ENCODE results near the gene ZBP1.

ZBP1 gene

DNA sequence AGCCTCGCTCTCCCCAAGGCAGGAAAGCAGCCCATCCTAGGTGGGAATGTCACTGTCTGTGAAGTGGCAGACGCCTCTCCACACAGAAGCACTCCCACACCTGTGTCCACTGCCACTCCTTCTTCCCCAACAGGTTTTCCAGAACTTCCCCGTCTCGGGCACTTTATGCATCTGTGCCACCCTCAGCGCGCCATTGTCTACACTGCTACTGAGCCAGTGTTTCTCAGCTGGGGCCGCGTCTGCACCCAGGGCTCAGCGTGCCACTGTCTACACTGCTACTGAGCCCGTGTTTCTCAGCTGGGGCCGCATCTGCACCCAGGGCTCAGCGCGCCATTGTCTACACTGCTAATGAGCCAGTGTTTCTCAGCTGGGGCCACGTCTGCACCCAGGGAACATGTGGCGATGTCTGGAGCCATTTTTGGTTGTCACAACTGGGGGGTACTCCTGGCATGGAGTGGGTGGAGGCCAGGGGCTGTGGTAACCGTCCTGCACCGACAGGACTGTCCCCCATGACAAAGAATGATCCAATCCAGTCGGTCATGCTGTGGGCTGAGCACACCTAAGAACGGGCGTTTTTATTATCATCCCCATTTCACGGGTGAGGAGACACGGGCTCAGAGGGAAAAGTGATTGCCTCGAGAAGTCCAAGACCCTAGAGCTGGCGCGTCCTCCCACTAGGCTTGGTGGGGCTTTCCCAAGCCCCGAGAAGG lies 41.7 kb upstream of the ZBP1 start:
- DNase-seq (ENCODE audit: insufficient read length, low spot score), result no peak
- no peak for FAIRE-seq
- TF ChIP-seq CTCF (IDR thresholded peaks at IDR 0.05; ENCODE audit: insufficient read depth, missing control alignments), result no peak

- FAIRE-seq, result no peak
- TF ChIP-seq CTCF (IDR thresholded peaks at IDR 0.05; ENCODE audit: insufficient read depth, missing control alignments), result no peak
Measured at GRCh38 chr20:57660922-57661745, 40.9 kb upstream of the ZBP1 start.

GRCh38 chr20:57660181-57660921 lies 40.1 kb upstream of the ZBP1 start:
- TF ChIP-seq CTCF (IDR thresholded peaks at IDR 0.05; ENCODE audit: insufficient read depth, missing control alignments), result no peak
- FAIRE-seq, result no peak

More at GRCh38 chr20:57660922-57661745, 40.9 kb upstream of the ZBP1 start:
- no peak for DNase-seq (ENCODE audit: insufficient read length, low spot score)

DNA sequence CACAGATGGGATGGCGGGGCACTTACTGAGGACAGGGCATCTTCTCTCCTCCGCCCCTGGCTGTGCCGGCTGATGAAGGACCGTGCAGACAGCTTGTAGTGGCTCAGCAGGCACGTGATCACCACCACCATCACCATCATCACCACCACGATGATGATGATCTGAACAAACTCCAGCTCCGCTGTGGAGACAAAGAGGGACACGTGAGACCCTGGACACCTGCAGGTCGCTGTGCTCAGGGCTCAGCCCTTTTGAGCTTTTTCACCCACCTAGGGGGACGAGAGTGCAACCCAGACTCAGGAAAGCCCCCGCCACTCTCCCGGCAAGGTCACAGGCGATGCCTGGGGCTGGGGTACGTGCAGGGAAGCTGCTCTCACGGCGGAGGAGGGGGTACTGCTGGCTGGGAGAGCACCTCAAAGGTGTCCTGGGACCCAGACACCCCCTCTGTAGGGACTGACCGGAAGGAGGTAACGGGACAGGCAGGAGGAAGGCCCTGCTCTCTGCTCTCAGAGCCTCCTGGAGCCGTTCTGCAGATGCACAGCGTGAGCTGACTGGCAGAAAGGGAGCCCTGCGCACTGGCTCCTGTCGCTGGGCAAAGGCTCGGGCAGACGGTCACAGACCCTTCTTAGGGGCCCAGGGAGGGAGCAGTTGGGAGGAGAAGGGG lies 39.4 kb upstream of the ZBP1 start:
- DNase-seq (ENCODE audit: insufficient read length, low spot score) (peak; percentile 17), FAIRE-seq (no peak)
- no peak for TF ChIP-seq CTCF (IDR thresholded peaks at IDR 0.05; ENCODE audit: insufficient read depth, missing control alignments)

More at GRCh38 chr20:57660181-57660921, 40.1 kb upstream of the ZBP1 start:
- DNase-seq (ENCODE audit: insufficient read length, low spot score), result peak; percentile 11

- DNase-seq (ENCODE audit: insufficient read length, low spot score), result peak; percentile 16
- TF ChIP-seq CTCF (IDR thresholded peaks at IDR 0.05; ENCODE audit: insufficient read depth, missing control alignments), result no peak
- FAIRE-seq, result no peak
Measured at GRCh38 chr20:57658833-57659516, 38.7 kb upstream of the ZBP1 start.

- FAIRE-seq, result no peak
- no peak for DNase-seq (ENCODE audit: insufficient read length, low spot score)
- no peak for TF ChIP-seq CTCF (IDR thresholded peaks at IDR 0.05; ENCODE audit: insufficient read depth, missing control alignments)
Measured at GRCh38 chr20:57658447-57658832, 38.2 kb upstream of the ZBP1 start.

Data from D721Med (cell line).